PC-3 (cell line): ENCODE measurements around the gene PRSS33. TPM values are rescaled to one million over a fixed set of nuclear protein-coding genes. Genes with fewer than 3 reads are reported as not detected.

Experiments used
- ATAC-seq: fragments of 200-7000 bp; cut with Tn5 transposase; 2 replicates; pipeline ENCODE4 v1.9.1; 2020; ENCODE audit warnings: mild to moderate bottlenecking, moderate library complexity
- BruUV-seq: library from RNA; stranded (reverse); fragments of 400-500 nt; replicated peaks from 2 replicates; lab custom pipeline; 2021; lab: Mats Ljungman, UMichigan
- CTCF ChIA-PET: fragments of 300-600 bp; sonication (Branson Sonifier 250); formaldehyde crosslinking; loops from one replicate; lab custom pipeline; 2022; ENCODE audit warnings: antibody characterized with exemption; lab: Charles Lee
- POLR2A ChIA-PET: fragments of 300-600 bp; sonication (Branson Sonifier 250); formaldehyde crosslinking; loops from one replicate; lab custom pipeline; 2022; ENCODE audit warnings: antibody characterized with exemption; ENCODE audit not compliant: unreplicated experiment; lab: Charles Lee
- DNase-seq: peaks from one replicate; pipeline ENCODE4 v3.0.0-alpha.2; 2015
- H2AFZ ChIP-seq: fragments of 300-600 bp; sonication (generic); 2 replicates; pipeline ENCODE4 v1.6.0; 2016; ENCODE audit warnings: antibody characterized with exemption, low read length
- H3F3A ChIP-seq: fragments of 300-600 bp; sonication (generic); one replicate; pipeline ENCODE4 v1.6.0; 2017; ENCODE audit warnings: antibody characterized with exemption, low read length, control low read depth, mild to moderate bottlenecking; ENCODE audit not compliant: unreplicated experiment
- H3K27ac ChIP-seq: fragments of 300-600 bp; sonication (generic); 2 replicates; pipeline ENCODE4 v1.5.1; 2016; ENCODE audit warnings: mild to moderate bottlenecking, low read length
- H3K27me3 ChIP-seq: fragments of 300-600 bp; sonication (generic); 2 replicates; pipeline ENCODE4 v1.6.1; 2016; ENCODE audit warnings: low read length, mixed read lengths
- H3K36me3 ChIP-seq: fragments of 300-600 bp; sonication (generic); 2 replicates; pipeline ENCODE4 v1.6.1; 2016; ENCODE audit warnings: low read depth, mixed run types, low read length, mixed read lengths
- H3K4me1 ChIP-seq: fragments of 300-600 bp; sonication (generic); 2 replicates; pipeline ENCODE4 v1.5.1; 2016; ENCODE audit warnings: low read length; ENCODE audit not compliant: insufficient read depth
- H3K4me2 ChIP-seq: fragments of 300-600 bp; sonication (generic); 2 replicates; pipeline ENCODE4 v1.6.0; 2016; ENCODE audit warnings: low read length
- H3K4me3 ChIP-seq: fragments of 300-600 bp; sonication (generic); 2 replicates; pipeline ENCODE4 v1.5.1; 2016; ENCODE audit warnings: mild to moderate bottlenecking, low read length, mixed read lengths
- H3K79me2 ChIP-seq: fragments of 300-600 bp; sonication (generic); 2 replicates; pipeline ENCODE4 v1.6.1; 2017; ENCODE audit warnings: low read length, mixed read lengths
- H3K9ac ChIP-seq: fragments of 300-600 bp; sonication (generic); 2 replicates; pipeline ENCODE4 v1.6.0; 2016; ENCODE audit warnings: mild to moderate bottlenecking, low read length
- H3K9me2 ChIP-seq: fragments of 300-600 bp; sonication (generic); replicated peaks from 2 replicates; pipeline ENCODE4 v1.6.1; 2016; ENCODE audit warnings: mixed run types, low read length, mixed read lengths
- H3K9me3 ChIP-seq: fragments of 300-600 bp; sonication (generic); 2 replicates; pipeline ENCODE4 v1.6.1; 2016; ENCODE audit warnings: low read length, mixed read lengths
- H4K20me1 ChIP-seq: fragments of 300-600 bp; sonication (generic); 2 replicates; pipeline ENCODE4 v1.6.1; 2016; ENCODE audit warnings: low read length, mixed read lengths
- EZH2 ChIP-seq: fragments of 300-600 bp; sonication (generic); IDR thresholded peaks from one replicate; pipeline ENCODE4 v1.6.1; 2017; ENCODE audit warnings: antibody characterized with exemption, mild to moderate bottlenecking, low read length; ENCODE audit not compliant: unreplicated experiment
- EZH2phosphoT487 ChIP-seq: fragments of 300-600 bp; sonication (generic); IDR thresholded peaks from 2 replicates; pipeline ENCODE4 v1.6.1; 2018; ENCODE audit warnings: mild to moderate bottlenecking, antibody characterized with exemption, low read length, borderline replicate concordance
- intact Hi-C: fragments of 100-400 bp; cut with micrococcal nuclease; formaldehyde crosslinking; loops from 2 replicates; pipeline ENCODE4 v1.9.0; 2023
- total RNA-seq: library from RNA; depleted of rRNA; stranded (reverse); fragments of >200 nt; gene quantifications from 2 replicates; pipeline ENCODE4 v1.2.3, GENCODE V29; 2014
- TF ChIP-seq, protein P1 (sequence below): fragments of 300-600 bp; sonication (generic); conservative IDR thresholded peaks from 2 replicates; pipeline ENCODE4 v1.5.1; 2017; ENCODE audit warnings: antibody characterized with exemption, low read depth, mild to moderate bottlenecking, low read length

Gene PRSS33
- total RNA-seq, 1 experiment from 2014 or later, result 0.11 TPM

DNA sequence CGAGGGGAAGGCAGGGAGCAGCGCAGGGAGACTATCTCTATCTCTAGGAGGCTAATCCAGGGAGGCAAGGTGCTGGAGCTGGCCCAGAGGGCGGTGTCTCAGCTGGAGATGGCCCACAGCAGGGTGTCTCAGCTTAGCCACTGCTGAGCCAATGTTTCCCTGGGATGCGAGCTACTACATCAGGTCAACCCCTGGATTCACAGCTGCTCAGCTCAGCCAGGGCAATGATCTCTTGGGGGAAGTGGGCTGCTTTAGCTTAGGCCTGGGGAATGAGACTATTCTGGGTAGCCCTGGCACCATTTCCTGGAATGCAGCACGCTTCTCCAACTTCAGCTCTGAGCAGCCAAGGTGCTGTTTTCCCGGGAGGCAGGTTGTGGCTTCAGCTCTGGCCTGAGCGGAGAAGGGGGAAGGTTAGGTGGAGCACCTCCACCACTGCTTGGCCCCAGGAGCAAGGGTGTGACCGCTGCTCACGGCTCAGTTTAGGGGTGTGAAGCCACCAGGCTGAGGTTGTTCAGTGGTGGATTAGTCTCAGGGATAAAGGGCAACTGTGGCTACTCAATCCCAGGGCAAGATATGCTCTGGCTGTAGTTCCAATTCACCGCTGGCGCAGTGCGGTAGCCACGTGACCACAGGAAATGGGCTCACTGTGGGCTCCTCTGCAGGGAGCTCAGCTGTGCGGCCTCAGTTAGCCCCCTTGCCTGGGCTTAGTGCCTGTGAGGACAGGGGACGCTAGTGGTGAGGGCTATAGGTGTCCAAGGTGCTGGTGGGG lies 24.5 kb upstream of the PRSS33 start:
- CTCF ChIA-PET, result no interaction called here
- no peaks in the 10 kb centered on the region for H3K9me2 ChIP-seq
- no peaks in the 10 kb centered on the region for H3K79me2 ChIP-seq
- no peak for DNase-seq
- TF ChIP-seq EZH2, result no peak
- TF ChIP-seq, protein P1, sequence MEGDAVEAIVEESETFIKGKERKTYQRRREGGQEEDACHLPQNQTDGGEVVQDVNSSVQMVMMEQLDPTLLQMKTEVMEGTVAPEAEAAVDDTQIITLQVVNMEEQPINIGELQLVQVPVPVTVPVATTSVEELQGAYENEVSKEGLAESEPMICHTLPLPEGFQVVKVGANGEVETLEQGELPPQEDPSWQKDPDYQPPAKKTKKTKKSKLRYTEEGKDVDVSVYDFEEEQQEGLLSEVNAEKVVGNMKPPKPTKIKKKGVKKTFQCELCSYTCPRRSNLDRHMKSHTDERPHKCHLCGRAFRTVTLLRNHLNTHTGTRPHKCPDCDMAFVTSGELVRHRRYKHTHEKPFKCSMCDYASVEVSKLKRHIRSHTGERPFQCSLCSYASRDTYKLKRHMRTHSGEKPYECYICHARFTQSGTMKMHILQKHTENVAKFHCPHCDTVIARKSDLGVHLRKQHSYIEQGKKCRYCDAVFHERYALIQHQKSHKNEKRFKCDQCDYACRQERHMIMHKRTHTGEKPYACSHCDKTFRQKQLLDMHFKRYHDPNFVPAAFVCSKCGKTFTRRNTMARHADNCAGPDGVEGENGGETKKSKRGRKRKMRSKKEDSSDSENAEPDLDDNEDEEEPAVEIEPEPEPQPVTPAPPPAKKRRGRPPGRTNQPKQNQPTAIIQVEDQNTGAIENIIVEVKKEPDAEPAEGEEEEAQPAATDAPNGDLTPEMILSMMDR, result no peak
- TF ChIP-seq EZH2phosphoT487, result no peak
- H3K27me3 ChIP-seq, result no peaks in the 10 kb centered on the region
- ATAC-seq, result no peak
- H3K4me2 ChIP-seq, result no peak overlapping the region
- no peak overlapping the region for H3K9ac ChIP-seq
- no peaks in the 10 kb centered on the region for H3K9me3 ChIP-seq
- no peaks in the 10 kb centered on the region for H3K4me1 ChIP-seq
- intact Hi-C loops, result no loop called here
- no peaks in the 10 kb centered on the region for H4K20me1 ChIP-seq
- H3K27ac ChIP-seq, result no peak overlapping the region
- no peaks in the 10 kb centered on the region for H3F3A ChIP-seq
- no peak overlapping the region for H3K4me3 ChIP-seq
- H3K36me3 ChIP-seq, result no peaks in the 10 kb centered on the region
- POLR2A ChIA-PET, result no interaction called here
- BruUV-seq, result no TSS peak
- no peak overlapping the region for H2AFZ ChIP-seq

- no peaks in the 10 kb centered on the region for H3K9me2 ChIP-seq
- no peaks in the 10 kb centered on the region for H3K27me3 ChIP-seq
- H3K27ac ChIP-seq, result no peak overlapping the region
- no peak overlapping the region for H3K4me2 ChIP-seq
- no peak overlapping the region for H3K4me3 ChIP-seq
- no peak for DNase-seq
- no peaks in the 10 kb centered on the region for H3F3A ChIP-seq
- TF ChIP-seq EZH2 (no peak), EZH2phosphoT487 (no peak)
- TF ChIP-seq, protein P1, result no peak
- no TSS peak for BruUV-seq
- intact Hi-C loops, result no loop called here
- no peaks in the 10 kb centered on the region for H3K4me1 ChIP-seq
- H3K9ac ChIP-seq, result no peak overlapping the region
- no peak overlapping the region for H2AFZ ChIP-seq
- H4K20me1 ChIP-seq, result no peaks in the 10 kb centered on the region
- no peaks in the 10 kb centered on the region for H3K36me3 ChIP-seq
- no peaks in the 10 kb centered on the region for H3K79me2 ChIP-seq
- ChIA-PET POLR2A (no interaction called here), CTCF (no interaction called here)
- no peak for ATAC-seq
- H3K9me3 ChIP-seq, result no peaks in the 10 kb centered on the region
Measured at GRCh38 chr16:2810651-2811050, 23.3 kb upstream of the PRSS33 start.

GRCh38 chr16:2809149-2809760 lies 21.9 kb upstream of the PRSS33 start:
- Histone ChIP-seq H3K27me3 (no peaks in the 10 kb centered on the region), H3F3A (no peaks in the 10 kb centered on the region), H3K27ac (no peak overlapping the region), H3K79me2 (no peaks in the 10 kb centered on the region), H3K9me3 (no peaks in the 10 kb centered on the region), H3K36me3 (no peaks in the 10 kb centered on the region), H3K4me1 (no peaks in the 10 kb centered on the region), H3K4me2 (no peak overlapping the region), H3K9ac (no peak overlapping the region), H3K4me3 (no peak overlapping the region), H2AFZ (no peak overlapping the region), H4K20me1 (no peaks in the 10 kb centered on the region), H3K9me2 (no peaks in the 10 kb centered on the region)
- ChIA-PET CTCF (no interaction called here), POLR2A (no interaction called here)
- intact Hi-C loops, result no loop called here
- no peak for DNase-seq
- no peak for ATAC-seq
- BruUV-seq, result no TSS peak
- no peak for TF ChIP-seq EZH2phosphoT487
- no peak for TF ChIP-seq EZH2
- TF ChIP-seq, protein P1, result no peak
